Thymus (tissue), 11 donors: Measurements from ENCODE around the gene KRT83. TPM values are rescaled to one million over a fixed set of nuclear protein-coding genes. Genes with fewer than 3 reads are reported as not detected.

Experiments used
- DNase-seq, 9 donors: peaks; one replicate each; pipeline ENCODE4 v3.0.0-alpha.2; 2013; ENCODE audit warnings: low spot score in 9 of 9, low read depth in 6 of 9, missing footprints in 1 of 9
- H3K27ac ChIP-seq, 2 donors: one replicate each; pipeline ENCODE4 v1.5.1; 2013; ENCODE audit warnings: control low read depth in 1 of 2, low read depth in 1 of 2, low read length in 1 of 2, mild to moderate bottlenecking in 1 of 2, moderate library complexity in 1 of 2
- H3K27me3 ChIP-seq, 2 donors: one replicate each; pipeline ENCODE4 v1.5.1; 2013; ENCODE audit warnings: low read length in 1 of 2; ENCODE audit not compliant: control insufficient read depth in 2 of 2, insufficient read depth in 1 of 2
- H3K36me3 ChIP-seq, 2 donors: one replicate each; pipeline ENCODE4 v1.5.1; 2013; ENCODE audit warnings: low read length in 1 of 2, mild to moderate bottlenecking in 1 of 2, moderate library complexity in 1 of 2; ENCODE audit not compliant: control insufficient read depth in 2 of 2, insufficient read depth in 2 of 2
- H3K4me1 ChIP-seq, 2 donors: one replicate each; pipeline ENCODE4 v1.5.1; 2013; ENCODE audit warnings: low read length in 2 of 2; ENCODE audit not compliant: control insufficient read depth in 2 of 2, insufficient read depth in 2 of 2
- H3K4me3 ChIP-seq, 2 donors: one replicate each; pipeline ENCODE4 v1.5.1; 2013; ENCODE audit warnings: low read length in 2 of 2, control low read depth in 1 of 2, mild to moderate bottlenecking in 1 of 2
- H3K9me3 ChIP-seq, 2 donors: one replicate each; pipeline ENCODE4 v1.5.1; 2013; ENCODE audit warnings: low read length in 1 of 2, mild to moderate bottlenecking in 1 of 2; ENCODE audit not compliant: control insufficient read depth in 2 of 2, insufficient read depth in 1 of 2
- WGBS: extraction: QIAGEN DNeasy Blood & Tissue Kit; methylation state at CpG from one replicate; pipeline ENCODE4 v1.1.7; 2013; 5-methylcytosine and 5-hydroxymethylcytosine counted together
- polyA plus RNA-seq: library from polyadenylated mRNA; stranded (reverse); fragments of 200-250 nt; gene quantifications from one replicate; pipeline ENCODE4 v1.2.3, GENCODE V29; 2013
- total RNA-seq: library from RNA; stranded (reverse); fragments of 120-200 nt; gene quantifications from one replicate; pipeline ENCODE4 v1.2.4, GENCODE V29; 2013
- donor health status: healthy.

KRT83 gene
- total and polyA plus RNA-seq, 2 donors: 0.33 to 1.0 TPM

DNA sequence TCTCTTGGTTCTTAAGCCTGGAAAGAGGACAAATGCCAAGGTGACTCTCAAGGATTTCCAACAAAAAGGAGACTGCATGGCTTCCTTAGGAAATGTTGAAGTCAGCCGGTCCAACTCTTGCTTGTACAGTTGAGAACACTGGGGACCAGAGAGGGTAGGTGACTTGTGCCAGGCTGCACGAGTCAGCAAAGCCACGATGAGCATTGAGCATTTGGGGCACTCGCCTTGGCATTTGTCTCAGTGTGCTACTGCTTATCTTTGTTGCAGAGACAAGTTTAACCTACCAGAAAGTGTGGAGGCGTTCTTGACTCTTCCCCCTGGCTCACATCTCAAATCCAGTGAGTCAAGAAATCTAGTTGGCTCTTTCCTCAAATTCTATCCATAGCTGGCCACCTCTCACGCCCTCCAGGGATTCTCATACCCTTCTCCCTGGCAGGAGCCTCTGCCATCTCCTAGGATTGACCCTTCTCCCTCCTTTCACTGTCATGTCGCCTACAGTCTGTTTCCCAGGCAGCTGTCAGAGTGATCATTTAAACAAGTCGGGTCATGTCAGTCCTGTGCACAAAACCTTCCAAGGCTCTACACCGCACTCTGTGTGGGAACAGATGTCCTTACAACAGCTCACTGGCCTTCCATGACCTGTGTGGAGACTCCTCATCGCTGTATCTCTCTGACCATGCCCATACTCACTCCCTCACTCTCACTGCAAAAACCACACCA, 17.2 kb upstream of the KRT83 start:
- Histone ChIP-seq H3K27ac (no peak overlapping the region), H3K9me3 (peaks cover 0 to 5% of the 10 kb centered on the region in 2 donors), H3K36me3 (no peaks in the 10 kb centered on the region), H3K4me1 (no peaks in the 10 kb centered on the region), H3K4me3 (no peak overlapping the region), H3K27me3 (peaks cover 0 to 3% of the 10 kb centered on the region in 2 donors)
- WGBS: 89% methylated on average over 10 of the region's 10 CpGs
- DNase-seq: no peak

DNA sequence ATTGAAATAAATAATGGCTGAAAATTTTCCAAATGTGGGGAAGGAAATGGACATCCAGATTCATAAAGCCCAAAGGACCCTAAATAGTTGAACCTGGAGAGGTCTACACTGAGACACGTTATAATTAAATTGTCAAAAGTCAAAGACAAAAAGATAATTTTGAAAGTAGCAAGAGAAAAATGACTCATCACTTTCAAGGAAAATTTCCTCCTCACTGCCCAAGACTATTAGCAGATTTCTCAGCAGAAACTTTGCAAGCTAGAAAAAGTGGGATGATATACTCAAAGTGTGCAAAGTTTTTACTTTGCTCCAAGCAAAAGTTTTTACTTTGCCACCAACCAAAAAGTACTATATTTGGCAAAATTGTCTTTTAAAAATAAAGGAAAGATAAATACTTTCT, 15.9 kb upstream of the KRT83 start:
- Histone ChIP-seq H3K4me3 (no peak overlapping the region), H3K27ac (no peak overlapping the region), H3K9me3 (peaks cover 0 to 5% of the 10 kb centered on the region in 2 donors), H3K36me3 (no peaks in the 10 kb centered on the region), H3K4me1 (no peaks in the 10 kb centered on the region), H3K27me3 (no peaks in the 10 kb centered on the region)
- 75% methylated on average over 1 of the region's 1 CpG for WGBS
- DNase-seq: no peak

DNA sequence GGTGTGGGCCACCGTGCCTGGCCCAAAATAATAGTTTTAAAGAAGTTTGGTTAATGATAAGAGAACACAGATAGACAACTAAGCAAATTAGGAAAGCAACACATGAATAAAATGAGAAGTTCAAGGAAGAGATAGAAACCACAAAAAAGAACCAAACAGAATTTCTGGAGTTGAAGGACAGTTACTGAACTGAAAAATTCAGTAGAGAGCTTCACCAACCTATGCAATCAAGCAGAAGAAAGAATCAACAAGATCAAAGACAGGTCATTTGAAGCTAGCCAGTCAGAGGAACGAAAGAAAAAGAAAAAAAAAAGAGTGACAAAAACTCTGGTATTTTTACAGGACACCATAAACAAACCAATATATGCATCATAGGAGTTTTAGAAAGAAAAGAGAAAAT, 15.4 kb upstream of the KRT83 start:
- H3K36me3 ChIP-seq: no peaks in the 10 kb centered on the region
- 85% methylated on average over 2 of the region's 2 CpGs for WGBS

DNA sequence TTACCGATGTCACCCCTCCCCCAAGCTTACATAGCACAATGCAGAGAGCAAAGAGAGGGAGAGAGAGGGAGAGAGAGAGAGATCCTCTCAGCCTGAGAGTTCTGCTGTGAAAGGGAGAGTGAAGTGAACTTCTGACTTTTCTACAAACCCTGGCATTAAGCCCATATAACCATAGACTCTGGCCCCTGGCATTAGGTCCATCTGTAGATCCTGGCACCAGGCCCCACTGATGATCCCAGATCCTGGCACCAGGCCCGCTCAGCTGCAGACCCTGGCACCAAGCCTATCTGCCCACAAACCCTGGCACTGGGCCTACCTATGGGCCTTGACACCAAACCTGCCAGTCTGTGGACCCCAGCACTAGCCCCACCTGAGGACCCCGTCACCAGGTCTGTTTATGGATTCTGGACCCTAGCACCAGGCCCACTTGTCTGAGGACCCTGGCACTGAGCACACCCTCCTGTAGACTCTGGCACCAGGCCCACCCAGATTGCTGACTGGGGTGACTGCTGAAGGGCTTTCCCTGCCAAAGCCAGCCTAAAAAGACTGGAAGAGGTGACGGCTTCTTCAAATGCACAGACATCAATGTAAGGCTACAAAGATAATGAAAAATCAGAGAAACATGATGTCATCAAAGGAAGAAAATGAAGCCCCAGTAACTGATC, 14.5 kb upstream of the KRT83 start:
- 90% methylated on average over 4 of the region's 4 CpGs for WGBS
- Histone ChIP-seq H3K4me1 (no peaks in the 10 kb centered on the region), H3K4me3 (no peak overlapping the region), H3K27ac (no peak overlapping the region), H3K27me3 (peaks cover 0 to 3% of the 10 kb centered on the region in 2 donors), H3K9me3 (peaks cover 0 to 5% of the 10 kb centered on the region in 2 donors), H3K36me3 (no peaks in the 10 kb centered on the region)
- no peak for DNase-seq

More for the DNA sequence above, 15.4 kb upstream of the KRT83 start:
- no peaks in the 10 kb centered on the region for H3K27me3 ChIP-seq
- no peak for DNase-seq
- peaks cover 0 to 5% of the 10 kb centered on the region in 2 donors for H3K9me3 ChIP-seq
- no peak overlapping the region for H3K27ac ChIP-seq
- no peak overlapping the region for H3K4me3 ChIP-seq
- no peaks in the 10 kb centered on the region for H3K4me1 ChIP-seq

DNA sequence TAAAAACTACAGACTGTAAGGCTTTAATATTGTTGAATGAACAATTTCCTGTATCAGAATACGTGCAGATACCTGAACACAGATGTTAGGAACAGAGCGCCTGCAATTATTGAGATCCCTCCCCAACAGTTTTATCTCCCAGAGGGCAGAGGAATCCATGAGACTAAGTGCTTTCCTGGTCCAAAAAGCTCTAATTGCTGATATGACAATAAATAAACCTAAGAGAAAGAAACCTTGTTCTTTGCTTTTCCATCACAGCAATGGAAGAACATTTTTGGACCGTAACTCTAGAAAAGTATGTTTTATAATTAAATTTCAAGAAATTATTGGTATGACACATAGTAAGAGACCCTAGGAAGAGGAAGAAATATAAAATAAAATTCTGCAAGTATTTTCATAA, 13.0 kb upstream of the KRT83 start:
- 94% methylated on average over 3 of the region's 3 CpGs for WGBS
- peaks cover 0 to 5% of the 10 kb centered on the region in 2 donors for H3K9me3 ChIP-seq

GRCh38 chr12:52333321-52333720, 12.1 kb upstream of the KRT83 start:
- Histone ChIP-seq H3K36me3 (no peaks in the 10 kb centered on the region), H3K27ac (no peak overlapping the region), H3K4me1 (no peaks in the 10 kb centered on the region), H3K27me3 (peaks cover 0 to 5% of the 10 kb centered on the region in 2 donors), H3K9me3 (peaks cover 0 to 5% of the 10 kb centered on the region in 2 donors), H3K4me3 (no peak overlapping the region)
- WGBS: 74% methylated on average over 3 of the region's 3 CpGs
- no peak for DNase-seq

More for the DNA sequence above, 13.0 kb upstream of the KRT83 start:
- no peak for DNase-seq
- H3K27me3 ChIP-seq: peaks cover 0 to 5% of the 10 kb centered on the region in 2 donors
- H3K4me3 ChIP-seq: no peak overlapping the region
- no peak overlapping the region for H3K27ac ChIP-seq
- no peaks in the 10 kb centered on the region for H3K4me1 ChIP-seq
- no peaks in the 10 kb centered on the region for H3K36me3 ChIP-seq

DNA sequence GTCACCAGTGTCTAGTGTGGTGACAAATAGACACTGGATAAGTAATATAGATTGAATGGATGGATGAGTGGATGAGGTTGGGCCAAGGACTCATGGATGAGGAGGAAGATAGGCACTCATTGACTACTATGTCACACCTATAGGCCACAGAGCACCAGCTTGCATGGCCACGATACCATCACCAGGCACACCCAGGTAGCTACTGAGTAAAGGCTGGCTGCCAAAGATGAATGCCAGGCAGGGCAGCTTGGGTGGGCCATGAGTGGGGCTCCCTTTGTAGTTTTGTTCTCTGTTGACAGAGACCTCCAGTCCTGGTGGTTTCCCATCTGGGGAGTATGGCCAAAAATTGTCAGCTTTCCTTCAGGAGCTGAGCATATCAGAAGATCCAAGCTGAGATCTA, 11.2 kb upstream of the KRT83 start:
- no peak overlapping the region for H3K27ac ChIP-seq
- H3K9me3 ChIP-seq: peaks cover 0 to 7% of the 10 kb centered on the region in 2 donors
- WGBS: 100% methylated on average over 1 of the region's 1 CpG
- H3K4me1 ChIP-seq: peaks cover 0 to 4% of the 10 kb centered on the region in 2 donors
- H3K4me3 ChIP-seq: no peak overlapping the region
- H3K27me3 ChIP-seq: peaks cover 0 to 5% of the 10 kb centered on the region in 2 donors
- no peak for DNase-seq
- no peaks in the 10 kb centered on the region for H3K36me3 ChIP-seq

GRCh38 chr12:52331833-52332232, 10.6 kb upstream of the KRT83 start:
- no peak for DNase-seq
- WGBS: 95% methylated on average over 3 of the region's 3 CpGs

DNA sequence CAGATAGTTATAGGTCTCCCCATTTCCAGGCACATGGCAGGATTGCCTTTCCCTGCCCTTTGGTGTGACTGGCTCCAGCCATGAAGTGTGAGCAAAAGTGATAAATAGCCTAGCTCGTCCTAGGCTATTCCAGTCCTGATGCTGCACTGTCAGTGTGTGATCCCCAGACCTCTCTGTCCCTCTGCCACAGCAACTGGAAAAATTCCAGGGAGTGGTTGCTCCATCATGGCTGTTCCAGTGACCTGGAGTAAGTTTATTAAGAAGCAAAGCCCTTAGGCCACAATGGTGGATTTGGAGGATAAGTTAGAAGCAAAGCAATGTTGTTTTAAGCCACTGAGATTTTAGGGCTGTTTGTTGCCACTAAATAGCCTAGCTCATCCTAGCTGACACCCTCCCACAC, 9.8 kb upstream of the KRT83 start:
- H3K27me3 ChIP-seq: peaks cover 0 to 5% of the 10 kb centered on the region in 2 donors
- WGBS: 45% methylated on average over 1 of the region's 1 CpG
- peaks cover 0 to 4% of the 10 kb centered on the region in 2 donors for H3K4me1 ChIP-seq
- H3K27ac ChIP-seq: no peak overlapping the region
- peaks cover 0 to 8% of the 10 kb centered on the region in 2 donors for H3K9me3 ChIP-seq
- no peak for DNase-seq
- no peaks in the 10 kb centered on the region for H3K36me3 ChIP-seq
- no peak overlapping the region for H3K4me3 ChIP-seq

More at GRCh38 chr12:52331833-52332232, 10.6 kb upstream of the KRT83 start:
- no peak overlapping the region for H3K27ac ChIP-seq
- no peaks in the 10 kb centered on the region for H3K36me3 ChIP-seq
- peaks cover 0 to 4% of the 10 kb centered on the region in 2 donors for H3K4me1 ChIP-seq
- H3K27me3 ChIP-seq: peaks cover 0 to 5% of the 10 kb centered on the region in 2 donors
- H3K4me3 ChIP-seq: no peak overlapping the region
- H3K9me3 ChIP-seq: peaks cover 0 to 8% of the 10 kb centered on the region in 2 donors
